GM12878 (cell line): Measurements from ENCODE around the gene PPHLN1. TPM values are rescaled to one million over a fixed set of nuclear protein-coding genes. Genes with fewer than 3 reads are reported as not detected.
A peak's percentile ranks its signal among the peaks of the same experiment; 100 is the strongest.

Experiments
- ATAC-seq: fragments of 200-7000 bp; cut with Tn5 transposase; 3 replicates; pipeline ENCODE4 v1.9.1; 2020; ENCODE audit warnings: mild to moderate bottlenecking, moderate library complexity
- BruUV-seq: library from RNA; stranded (reverse); fragments of 400-500 nt; replicated peaks from 2 replicates; lab custom pipeline; 2021; lab: Mats Ljungman, UMichigan
- CTCF ChIA-PET: fragments of 300-600 bp; sonication (Branson Sonifier 250); formaldehyde crosslinking; extraction: SDS; loops from one replicate; lab custom pipeline; 2021; ENCODE audit warnings: inconsistent platforms; lab: Yijun Ruan, JAX
- POLR2A ChIA-PET: fragments of 350-600 bp; formaldehyde crosslinking; extraction: SDS; loops from one replicate; lab custom pipeline; 2021; ENCODE audit warnings: inconsistent platforms; lab: Charles Lee
- RAD21 ChIA-PET: fragments of 300-600 bp; sonication (Branson Sonifier 250); formaldehyde crosslinking; loops from one replicate; lab custom pipeline; 2023; ENCODE audit warnings: antibody characterized with exemption; ENCODE audit not compliant: unreplicated experiment; lab: Charles Lee
- SMC1A ChIA-PET: fragments of 300-600 bp; sonication (Branson Sonifier 250); formaldehyde crosslinking; loops from one replicate; lab custom pipeline; 2023; ENCODE audit not compliant: unreplicated experiment, uncharacterized antibody; lab: Charles Lee
- DNase-seq: peaks from one replicate; pipeline ENCODE4 v3.0.0-alpha.2; 2011; ENCODE audit warnings: low read depth, low spot score
- FAIRE-seq: peaks from 3 replicates; lab custom pipeline; 2011; peaks lifted over from hg19 to GRCh38; lab: Jason Lieb, UNC
- H2AFZ ChIP-seq: 2 replicates; pipeline ENCODE4 v1.6.0; 2011; ENCODE audit warnings: low read depth, low read length, control low read depth; ENCODE audit not compliant: control insufficient read depth
- H3K27ac ChIP-seq: 2 replicates; pipeline ENCODE4 v1.5.1; 2011; ENCODE audit warnings: control low read depth; ENCODE audit not compliant: control insufficient read depth, insufficient read depth
- H3K27me3 ChIP-seq, 2 experiments: replicated peaks in 1 of 2; 2 replicates each; pipeline versions ENCODE4 v1.6.0 to v1.6.1; 2011; ENCODE audit warnings: low read length in 1 of 2; ENCODE audit not compliant: control insufficient read depth in 2 of 2, insufficient read depth in 2 of 2
- H3K36me3 ChIP-seq, 2 experiments: 2 replicates each; pipeline ENCODE4 v1.5.1; 2011; ENCODE audit warnings: low read length in 1 of 2; ENCODE audit not compliant: control insufficient read depth in 2 of 2, insufficient read depth in 2 of 2
- H3K4me1 ChIP-seq: 2 replicates; pipeline ENCODE4 v1.6.1; 2011; ENCODE audit warnings: mild to moderate bottlenecking, low read length, moderate library complexity, mixed read lengths; ENCODE audit not compliant: control insufficient read depth, insufficient read depth
- H3K4me2 ChIP-seq: 2 replicates; pipeline ENCODE4 v1.6.0; 2011; ENCODE audit warnings: control low read depth; ENCODE audit not compliant: control insufficient read depth, insufficient read depth
- H3K4me3 ChIP-seq: fragments of 200-600 bp; sonication (generic); 2 replicates; pipeline ENCODE4 v1.5.1; 2016
- H3K79me2 ChIP-seq: 2 replicates; pipeline ENCODE4 v1.6.0; 2011; ENCODE audit warnings: low read length; ENCODE audit not compliant: control insufficient read depth, insufficient read depth
- H3K9ac ChIP-seq: 2 replicates; pipeline ENCODE4 v1.8.0; 2011; ENCODE audit warnings: low read length, control low read depth, mixed read lengths; ENCODE audit not compliant: control insufficient read depth, insufficient read depth
- H3K9me3 ChIP-seq: replicated peaks from 3 replicates; pipeline ENCODE4 v1.5.1; 2011; ENCODE audit warnings: mild to moderate bottlenecking, low read length; ENCODE audit not compliant: control insufficient read depth, insufficient read depth
- H4K20me1 ChIP-seq: 2 replicates; pipeline ENCODE4 v1.6.0; 2011; ENCODE audit not compliant: control insufficient read depth, insufficient read depth
- E2F8 ChIP-seq: fragments of 450-650 bp; IDR thresholded peaks from 2 replicates; pipeline ENCODE4 v1.6.1; 2018; ENCODE audit warnings: mild to moderate bottlenecking, low read depth, moderate library complexity; ENCODE audit not compliant: partially characterized antibody
- EZH2 ChIP-seq: IDR thresholded peaks from 2 replicates; pipeline ENCODE4 v1.6.1; 2012; ENCODE audit warnings: low read depth, mild to moderate bottlenecking, control low read depth, inconsistent platforms, low read length, borderline replicate concordance; ENCODE audit not compliant: control insufficient read depth
- NFIC ChIP-seq: IDR thresholded peaks from 2 replicates; pipeline ENCODE4 v1.6.1; 2012; ENCODE audit warnings: low read depth, mild to moderate bottlenecking, inconsistent platforms, low read length, moderate library complexity
- PKNOX1 ChIP-seq: fragments of 450-650 bp; IDR thresholded peaks from 2 replicates; pipeline ENCODE4 v1.6.1; 2016; ENCODE audit warnings: mild to moderate bottlenecking
- RCOR1 ChIP-seq: conservative IDR thresholded peaks from 2 replicates; pipeline ENCODE4 v1.6.1; 2012; ENCODE audit warnings: low read depth, low read length, improper control_type of control experiment
- RELA ChIP-seq: fragments of 450-650 bp; IDR thresholded peaks from 2 replicates; pipeline ENCODE4 v1.8.0; 2014; ENCODE audit warnings: borderline replicate concordance; ENCODE audit not compliant: partially characterized antibody
- SP1 ChIP-seq: IDR thresholded peaks from one replicate; pipeline ENCODE4 v1.6.1; 2011; ENCODE audit warnings: low read depth, low read length
- WGBS: methylation state at CpG from one replicate; pipeline ENCODE4 v1.1.6; 2016; ENCODE audit warnings: low lambda C conversion rate; ENCODE audit not compliant: insufficient replicate concordance, insufficient coverage; ENCODE audit errors: missing lambda C conversion rate; 5-methylcytosine and 5-hydroxymethylcytosine counted together
- in situ Hi-C: fragments of 300-500 bp; cut with MboI; formaldehyde crosslinking; loops from 9 replicates; pipeline ENCODE4 v1.14.3; 2018; ENCODE audit warnings: mixed read lengths
- intact Hi-C: fragments of 100-400 bp; cut with micrococcal nuclease; formaldehyde crosslinking; loops from one replicate; pipeline ENCODE4 v1.14.2; 2022; ENCODE audit not compliant: unreplicated experiment
- polyA plus RNA-seq, 11 experiments: library from polyadenylated mRNA; depleted of rRNA in 4 of 11; unstranded in 6 of 11; stranded (reverse) in 5 of 11; fragments of >200 nt; fragmentation: Nextera tagmentation in 4 of 11; fragmentation: Illumina TruSeq in 1 of 11; extraction: Ambion mirVana in 4 of 11; extraction: Trizol in 1 of 11; gene quantifications; 1 replicate in 1 of 11; 2 replicates in 10 of 11; pipeline versions ENCODE4 v1.2.1 to v1.2.3, GENCODE V29; 2011 to 2016; ENCODE audit warnings: inconsistent platforms in 2 of 11, missing spikeins in 2 of 11, low read depth in 1 of 11
- total RNA-seq, 4 experiments: library from RNA; depleted of rRNA in 3 of 4; stranded (reverse); fragments of >200 nt in 3 of 4; fragmentation: Illumina TruSeq in 1 of 4; extraction: Trizol in 1 of 4; gene quantifications; 2 replicates each; pipeline versions ENCODE4 v1.2.1 to v1.2.3, GENCODE V29; 2013 to 2021
- TF ChIP-seq, protein P1 (sequence below), 3 experiments: IDR thresholded peaks in 2 of 3; conservative IDR thresholded peaks in 1 of 3; 2 replicates each; pipeline ENCODE4 v1.5.1; 2011; ENCODE audit warnings: low read depth in 3 of 3, low read length in 3 of 3, mild to moderate bottlenecking in 3 of 3, control low read depth in 2 of 3, moderate library complexity in 2 of 3, inconsistent platforms in 1 of 3, mixed read lengths in 1 of 3; ENCODE audit not compliant: control insufficient read depth in 2 of 3, insufficient read depth in 1 of 3; ENCODE audit errors: extremely low read depth in 1 of 3
- TF ChIP-seq, protein P2 (sequence below): fragments of 450-650 bp; IDR thresholded peaks from 2 replicates; pipeline ENCODE4 v1.6.1; 2014; ENCODE audit warnings: mild to moderate bottlenecking

The PPHLN1 gene
- total and polyA plus RNA-seq, 10 of the 15 experiments (the other 5 are each of a cell fraction or from before 2014, with no cell fraction given) = 73.6 to 117 (median 92.1) TPM

- no peak for TF ChIP-seq RELA
- TF ChIP-seq, all 136 proteins: peak for 5
Observed at GRCh38 chr12:42474391-42474790, 148.4 kb downstream of the PPHLN1 start (continued).

DNA sequence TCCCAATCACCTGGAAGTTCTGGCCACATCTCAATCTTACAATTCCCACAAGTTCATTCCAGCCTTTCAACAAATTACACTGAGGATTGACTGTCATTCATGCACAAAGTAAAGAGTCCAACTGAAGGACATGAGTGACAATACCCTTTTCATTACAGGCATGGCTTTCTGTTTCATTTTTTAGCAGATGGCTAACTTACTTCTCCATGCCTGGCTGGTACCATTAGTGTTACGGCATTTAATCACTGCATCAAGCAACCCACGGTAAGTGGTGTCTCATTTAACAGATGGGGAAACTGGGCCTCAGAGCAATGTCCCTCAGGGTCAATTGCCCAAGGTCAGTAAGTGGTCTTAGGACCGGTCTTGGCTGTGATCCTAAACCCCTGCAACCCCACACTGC, 149.1 kb downstream of the PPHLN1 start:
- DNase-seq = no peak
- Histone ChIP-seq H3K9me3 (no peaks in the 10 kb centered on the region), H3K4me2 (peak overlapping the region; percentile 30), H3K36me3 (no peaks in the 10 kb centered on the region), H3K27ac (no peak overlapping the region), H3K9ac (no peak overlapping the region), H3K27me3 (no peaks in the 10 kb centered on the region), H3K4me3 (no peak overlapping the region), H3K4me1 (peaks cover 23% of the 10 kb centered on the region), H2AFZ (peak overlapping the region; percentile 11), H4K20me1 (no peaks in the 10 kb centered on the region), H3K79me2 (no peaks in the 10 kb centered on the region)
- ChIA-PET CTCF (interaction anchor here (11.4 kb wide), 1 partner anchor 8 kb away, joined by 87 read pairs; no protein-coding TSS in a partner anchor), POLR2A (interaction anchor here (0.6 kb wide), 2 partner anchors 195 to 1342 kb away, joined by 3 read pairs; no protein-coding TSS in a partner anchor), SMC1A (interaction anchor here (1.0 to 1.2 kb wide), 2 partner anchors 11 to 863 kb away, joined by 4 read pairs; no protein-coding TSS in a partner anchor), RAD21 (no interaction called here)
- no peak for TF ChIP-seq E2F8
- TF ChIP-seq RELA = no peak
- peak; percentile 49; the same call in 1 of the 2 replicates for TF ChIP-seq PKNOX1
- no peak for TF ChIP-seq SP1
- TF ChIP-seq, protein P1, sequence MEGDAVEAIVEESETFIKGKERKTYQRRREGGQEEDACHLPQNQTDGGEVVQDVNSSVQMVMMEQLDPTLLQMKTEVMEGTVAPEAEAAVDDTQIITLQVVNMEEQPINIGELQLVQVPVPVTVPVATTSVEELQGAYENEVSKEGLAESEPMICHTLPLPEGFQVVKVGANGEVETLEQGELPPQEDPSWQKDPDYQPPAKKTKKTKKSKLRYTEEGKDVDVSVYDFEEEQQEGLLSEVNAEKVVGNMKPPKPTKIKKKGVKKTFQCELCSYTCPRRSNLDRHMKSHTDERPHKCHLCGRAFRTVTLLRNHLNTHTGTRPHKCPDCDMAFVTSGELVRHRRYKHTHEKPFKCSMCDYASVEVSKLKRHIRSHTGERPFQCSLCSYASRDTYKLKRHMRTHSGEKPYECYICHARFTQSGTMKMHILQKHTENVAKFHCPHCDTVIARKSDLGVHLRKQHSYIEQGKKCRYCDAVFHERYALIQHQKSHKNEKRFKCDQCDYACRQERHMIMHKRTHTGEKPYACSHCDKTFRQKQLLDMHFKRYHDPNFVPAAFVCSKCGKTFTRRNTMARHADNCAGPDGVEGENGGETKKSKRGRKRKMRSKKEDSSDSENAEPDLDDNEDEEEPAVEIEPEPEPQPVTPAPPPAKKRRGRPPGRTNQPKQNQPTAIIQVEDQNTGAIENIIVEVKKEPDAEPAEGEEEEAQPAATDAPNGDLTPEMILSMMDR (IDR thresholded peaks at IDR 0.05 in 2 of 3, conservative IDR thresholded peaks at IDR 0.05 in 1 of 3; ENCODE audit: control insufficient read depth in 2 of 3, extremely low read depth in 1 of 3, insufficient read depth in 1 of 3, low read depth in 3 of 3, low read length in 3 of 3) = no peak
- no peak for TF ChIP-seq NFIC
- no peak for TF ChIP-seq RCOR1
- no peak for TF ChIP-seq EZH2
- TF ChIP-seq, protein P2, sequence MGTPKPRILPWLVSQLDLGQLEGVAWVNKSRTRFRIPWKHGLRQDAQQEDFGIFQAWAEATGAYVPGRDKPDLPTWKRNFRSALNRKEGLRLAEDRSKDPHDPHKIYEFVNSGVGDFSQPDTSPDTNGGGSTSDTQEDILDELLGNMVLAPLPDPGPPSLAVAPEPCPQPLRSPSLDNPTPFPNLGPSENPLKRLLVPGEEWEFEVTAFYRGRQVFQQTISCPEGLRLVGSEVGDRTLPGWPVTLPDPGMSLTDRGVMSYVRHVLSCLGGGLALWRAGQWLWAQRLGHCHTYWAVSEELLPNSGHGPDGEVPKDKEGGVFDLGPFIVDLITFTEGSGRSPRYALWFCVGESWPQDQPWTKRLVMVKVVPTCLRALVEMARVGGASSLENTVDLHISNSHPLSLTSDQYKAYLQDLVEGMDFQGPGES = no peak
- peak; percentile 79 for ATAC-seq
- WGBS = 56% methylated on average over 3 of the region's 3 CpGs
- FAIRE-seq = no peak
- intact Hi-C loops (no loop called here), in situ Hi-C loops (no loop called here)
- no TSS peak for BruUV-seq
